ENCODE results near the gene SMIM20. TPM values are rescaled to one million over a fixed set of nuclear protein-coding genes. Genes with fewer than 3 reads are reported as not detected.
A peak's percentile ranks its signal among the peaks of the same experiment; 100 is the strongest.

Gene SMIM20
- total and polyA plus RNA-seq, 4 experiments from 2014 or later, result 16.9 to 78.9 (median 33.0) TPM

DNA sequence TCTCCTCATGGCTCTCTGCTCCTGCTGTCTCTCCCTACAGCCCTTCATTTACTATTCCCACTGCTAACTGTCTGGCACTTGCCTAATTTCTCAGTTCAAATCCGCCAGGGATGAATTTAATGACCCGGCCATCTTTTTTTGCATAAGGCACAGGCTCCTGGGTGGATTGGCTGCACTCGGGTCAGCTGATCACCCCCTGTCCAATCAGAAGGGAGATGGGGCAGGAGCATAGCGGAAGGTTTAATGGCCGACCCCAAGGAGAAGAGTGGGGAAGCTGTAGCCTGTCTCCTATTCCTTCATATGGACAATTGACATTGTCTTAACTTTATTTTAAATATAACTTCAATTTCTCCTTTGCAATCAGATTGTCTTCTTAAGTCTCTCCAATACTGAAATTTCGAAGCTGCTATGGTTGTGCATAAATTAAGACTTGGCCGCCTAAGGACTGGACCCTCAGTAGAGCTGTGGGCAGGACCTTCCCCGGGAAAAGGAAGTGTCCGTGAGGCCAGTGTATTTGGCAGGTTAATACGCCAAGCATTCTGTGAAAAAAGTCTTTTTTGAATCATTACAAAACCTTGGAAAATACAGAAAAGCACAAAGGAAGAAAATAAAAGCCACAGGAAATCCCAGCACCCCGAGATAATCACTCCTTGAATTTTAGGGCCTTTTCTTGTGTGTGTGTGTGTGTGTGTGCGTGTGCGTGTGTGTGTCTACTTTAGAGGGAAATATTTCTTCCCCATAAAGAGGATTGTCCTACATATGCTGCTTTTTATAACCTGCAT lies 55.5 kb downstream of the SMIM20 start:
- DNase-seq, result no peak
- Mint-ChIP-seq H3K9me3 (peaks cover 0 to 3% (median 0%) of the 10 kb centered on the region in 8 donors), H3K27me3 (peaks cover 9 to 11% of the 10 kb centered on the region in 2 donors), H3K4me3 (no peak overlapping the region), H3K27ac (no peak overlapping the region), H3K36me3 (no peaks in the 10 kb centered on the region), H3K4me1 (no peaks in the 10 kb centered on the region)
- intact Hi-C loops (cut with micrococcal nuclease), result no loop called here
- Histone ChIP-seq H3K4me1 (ENCODE audit: insufficient read depth, low read length) (no peaks in the 10 kb centered on the region), H3K27ac (ENCODE audit: low read depth, low read length) (no peak overlapping the region), H3K4me3 (ENCODE audit: low read length in 2 of 2) (no peak overlapping the region), H3K27me3 (ENCODE audit: insufficient read depth, low read length) (no peaks in the 10 kb centered on the region), H3K36me3 (ENCODE audit: insufficient read depth, low read length) (no peaks in the 10 kb centered on the region), H3K9me3 (ENCODE audit: control insufficient read depth in 1 of 2, low read length in 2 of 2) (no peaks in the 10 kb centered on the region)
- CTCF ChIA-PET (ENCODE audit: partially characterized antibody), result interaction anchor here (0.7 to 1.1 kb wide), 2 partner anchors 18 to 361 kb away, joined by 3 to 4 read pairs; no protein-coding TSS in a partner anchor
- POLR2A ChIA-PET (ENCODE audit: partially characterized antibody), result no interaction called here

DNA sequence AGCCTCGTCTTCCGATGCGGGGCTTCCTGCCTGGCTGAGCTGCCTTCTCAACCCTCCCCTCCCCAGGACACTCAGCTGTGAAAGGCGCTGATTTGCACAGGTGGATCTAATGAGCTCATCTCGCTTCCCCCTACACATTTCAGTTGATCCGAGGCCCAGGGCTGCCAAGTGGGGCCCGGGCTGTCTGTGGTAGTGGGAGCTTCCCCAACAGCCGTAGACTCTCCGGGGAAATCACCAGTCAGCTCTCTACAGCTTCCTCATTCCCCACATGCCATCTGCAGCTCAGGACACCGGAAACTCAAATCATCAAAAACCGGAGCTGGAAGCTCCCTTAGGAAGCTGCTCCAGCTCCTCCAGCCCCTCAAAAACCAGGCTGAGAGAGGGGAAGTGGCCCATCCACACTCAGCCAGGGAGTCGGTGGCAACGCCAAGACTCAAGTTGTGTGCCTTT lies 56.2 kb downstream of the SMIM20 start:
- Histone ChIP-seq H3K4me3 (ENCODE audit: low read length in 2 of 2) (no peak overlapping the region), H3K36me3 (ENCODE audit: insufficient read depth, low read length) (no peaks in the 10 kb centered on the region), H3K27me3 (ENCODE audit: insufficient read depth, low read length) (no peaks in the 10 kb centered on the region), H3K4me1 (ENCODE audit: insufficient read depth, low read length) (no peaks in the 10 kb centered on the region), H3K27ac (ENCODE audit: low read depth, low read length) (no peak overlapping the region), H3K9me3 (ENCODE audit: control insufficient read depth in 1 of 2, low read length in 2 of 2) (no peaks in the 10 kb centered on the region)
- Mint-ChIP-seq H3K4me3 (no peak overlapping the region), H3K4me1 (no peaks in the 10 kb centered on the region), H3K9me3 (no peaks in the 10 kb centered on the region), H3K27me3 (peaks cover 9 to 11% of the 10 kb centered on the region in 2 donors), H3K27ac (no peak overlapping the region), H3K36me3 (no peaks in the 10 kb centered on the region)
- ChIA-PET CTCF (ENCODE audit: partially characterized antibody) (interaction anchor here (0.6 to 1.1 kb wide), 3 partner anchors 17 to 360 kb away, joined by 3 to 4 read pairs (median 3); no protein-coding TSS in a partner anchor), POLR2A (ENCODE audit: partially characterized antibody) (no interaction called here)
- intact Hi-C loops (cut with micrococcal nuclease), result no loop called here
- no peak for DNase-seq

DNA sequence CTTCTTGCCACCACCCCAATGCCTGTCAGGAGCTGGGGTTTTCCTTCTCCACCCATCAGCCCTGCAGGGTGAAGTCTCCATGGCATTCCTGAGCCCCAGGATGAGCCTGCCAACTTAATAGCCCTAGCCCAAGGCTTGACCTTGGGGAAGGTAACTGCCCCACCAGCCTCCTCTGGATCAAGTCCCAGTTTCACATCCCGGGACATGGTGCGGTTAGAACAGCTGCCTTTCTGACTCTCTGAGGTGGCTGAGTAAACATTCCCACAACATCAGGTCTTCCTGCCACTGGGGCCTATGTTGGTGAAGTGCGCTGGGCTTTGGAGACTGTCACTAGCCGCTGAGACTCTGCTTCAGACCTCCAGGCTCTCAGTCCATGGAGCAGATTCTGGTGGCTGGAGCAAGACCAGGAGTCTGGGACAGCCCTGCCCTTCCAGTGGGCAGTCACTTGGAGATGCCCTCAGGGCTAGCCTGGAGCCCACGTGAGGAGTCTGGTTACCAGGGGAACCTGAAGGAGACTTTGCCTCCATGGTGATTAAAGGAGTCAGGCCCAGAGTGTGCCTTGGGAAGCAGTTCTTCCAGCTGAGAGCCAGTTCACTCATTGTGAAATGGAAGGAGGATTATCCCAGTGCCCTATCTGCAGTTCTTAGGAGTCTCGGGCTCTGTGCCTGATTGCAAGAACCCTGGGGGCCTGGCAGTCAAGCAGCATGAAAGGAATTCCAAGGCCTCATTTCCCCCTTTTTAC lies 56.8 kb downstream of the SMIM20 start:
- H3K27ac Mint-ChIP-seq, result no peak overlapping the region

DNA sequence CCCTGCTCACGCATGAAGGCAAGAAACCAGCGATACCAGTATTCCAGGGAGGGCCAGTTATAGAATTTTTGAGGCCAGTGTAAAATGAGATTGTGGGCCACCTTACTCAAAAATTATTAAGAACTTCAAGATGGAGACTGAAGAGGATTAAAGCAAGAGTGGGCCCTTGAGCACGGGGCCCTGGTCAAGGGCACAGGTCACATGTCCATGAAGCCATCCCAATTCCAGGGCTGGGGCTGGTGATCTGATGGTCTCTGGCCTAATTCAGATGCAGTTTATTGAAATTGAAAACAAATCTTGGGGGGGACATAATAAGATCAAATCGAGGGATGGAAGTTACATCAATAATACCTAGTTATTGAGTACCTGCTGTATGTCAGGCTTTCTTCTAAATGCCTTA lies 58.3 kb downstream of the SMIM20 start:
- no peak for DNase-seq
- Mint-ChIP-seq H3K27me3 (peaks cover 8 to 11% of the 10 kb centered on the region in 2 donors), H3K36me3 (no peaks in the 10 kb centered on the region), H3K4me3 (no peak overlapping the region), H3K27ac (no peak overlapping the region), H3K4me1 (no peaks in the 10 kb centered on the region), H3K9me3 (peaks cover 0 to 4% (median 0%) of the 10 kb centered on the region in 8 donors)
- POLR2A ChIA-PET (ENCODE audit: partially characterized antibody), result no interaction called here
- Histone ChIP-seq H3K36me3 (ENCODE audit: insufficient read depth, low read length) (no peaks in the 10 kb centered on the region), H3K4me1 (ENCODE audit: insufficient read depth, low read length) (no peaks in the 10 kb centered on the region), H3K4me3 (ENCODE audit: low read length in 2 of 2) (no peak overlapping the region), H3K9me3 (ENCODE audit: control insufficient read depth in 1 of 2, low read length in 2 of 2) (no peaks in the 10 kb centered on the region), H3K27me3 (ENCODE audit: insufficient read depth, low read length) (no peaks in the 10 kb centered on the region), H3K27ac (ENCODE audit: low read depth, low read length) (no peak overlapping the region)
- intact Hi-C loops (cut with micrococcal nuclease), result no loop called here
- CTCF ChIA-PET (ENCODE audit: partially characterized antibody), result no interaction called here

More for the DNA sequence above, 56.8 kb downstream of the SMIM20 start:
- DNase-seq, result no peak
- H3K36me3 Mint-ChIP-seq, result no peaks in the 10 kb centered on the region
- CTCF ChIA-PET (ENCODE audit: partially characterized antibody), result interaction anchor here (0.6 to 1.1 kb wide), 3 partner anchors 17 to 360 kb away, joined by 3 to 4 read pairs (median 3); no protein-coding TSS in a partner anchor
- no peaks in the 10 kb centered on the region for H3K36me3 ChIP-seq (ENCODE audit: insufficient read depth, low read length)
- POLR2A ChIA-PET (ENCODE audit: partially characterized antibody), result no interaction called here
- H3K4me1 Mint-ChIP-seq, result no peaks in the 10 kb centered on the region
- no peak overlapping the region for H3K4me3 ChIP-seq (ENCODE audit: low read length in 2 of 2)
- peaks cover 9 to 11% of the 10 kb centered on the region in 2 donors for H3K27me3 Mint-ChIP-seq
- no peaks in the 10 kb centered on the region for H3K9me3 ChIP-seq (ENCODE audit: control insufficient read depth in 1 of 2, low read length in 2 of 2)
- H3K27me3 ChIP-seq (ENCODE audit: insufficient read depth, low read length), result no peaks in the 10 kb centered on the region
- H3K4me3 Mint-ChIP-seq, result no peak overlapping the region
- no peak overlapping the region for H3K27ac ChIP-seq (ENCODE audit: low read depth, low read length)
- intact Hi-C loops (cut with micrococcal nuclease), result no loop called here
- H3K4me1 ChIP-seq (ENCODE audit: insufficient read depth, low read length), result no peaks in the 10 kb centered on the region
- no peaks in the 10 kb centered on the region for H3K9me3 Mint-ChIP-seq

DNA sequence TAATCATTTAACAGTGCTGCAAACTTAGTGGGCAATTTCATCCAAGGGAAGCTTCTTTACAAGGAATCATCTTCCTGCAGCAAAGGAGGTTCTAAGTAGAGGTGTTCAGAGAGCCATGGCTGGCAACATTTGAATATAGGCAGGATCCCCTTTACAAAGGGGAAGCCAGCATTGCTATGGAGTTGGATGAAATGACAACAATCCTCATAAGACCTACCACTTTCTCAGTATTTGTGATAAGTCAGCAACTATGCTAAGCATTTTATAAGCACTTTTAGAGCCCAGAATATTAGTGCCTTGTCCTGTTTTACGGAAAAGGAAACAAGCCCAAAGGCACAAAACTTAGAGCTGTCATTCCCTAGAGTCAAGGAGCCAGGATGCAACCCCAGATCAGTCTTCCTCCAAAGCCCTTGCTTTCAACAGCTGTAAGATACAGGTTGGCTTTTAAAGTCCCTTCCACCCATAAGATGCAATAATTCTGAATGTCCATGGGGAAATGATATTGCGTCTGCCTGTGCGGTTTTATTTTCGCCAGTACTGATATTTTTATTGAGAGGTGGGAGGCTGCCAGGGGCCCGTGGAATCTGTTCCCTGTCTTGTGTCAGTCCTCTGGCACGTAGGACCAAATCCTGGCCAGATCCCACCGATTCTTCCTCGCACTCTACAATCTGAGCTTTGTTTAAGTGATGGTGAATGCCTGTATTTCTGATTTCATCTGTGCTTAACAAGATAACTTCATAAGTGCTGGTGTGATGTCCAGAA lies 59.1 kb downstream of the SMIM20 start:
- Histone ChIP-seq H3K27ac (ENCODE audit: low read depth, low read length) (no peak overlapping the region), H3K4me1 (ENCODE audit: insufficient read depth, low read length) (no peaks in the 10 kb centered on the region), H3K9me3 (ENCODE audit: control insufficient read depth in 1 of 2, low read length in 2 of 2) (no peaks in the 10 kb centered on the region), H3K36me3 (ENCODE audit: insufficient read depth, low read length) (no peaks in the 10 kb centered on the region), H3K27me3 (ENCODE audit: insufficient read depth, low read length) (no peaks in the 10 kb centered on the region), H3K4me3 (ENCODE audit: low read length in 2 of 2) (no peak overlapping the region)
- Mint-ChIP-seq H3K27me3 (peaks cover 8 to 11% of the 10 kb centered on the region in 2 donors), H3K27ac (peak overlapping the region in 1 of 7 donors; percentile 1), H3K4me1 (no peaks in the 10 kb centered on the region), H3K9me3 (peaks cover 0 to 4% (median 0%) of the 10 kb centered on the region in 8 donors), H3K36me3 (no peaks in the 10 kb centered on the region), H3K4me3 (no peak overlapping the region)
- intact Hi-C loops (cut with micrococcal nuclease), result no loop called here
- CTCF ChIA-PET (ENCODE audit: partially characterized antibody), result interaction anchor here (1.8 kb wide), 1 partner anchor 14 kb away, joined by 7 read pairs; no protein-coding TSS in a partner anchor
- POLR2A ChIA-PET (ENCODE audit: partially characterized antibody), result no interaction called here
- no peak for DNase-seq

DNA sequence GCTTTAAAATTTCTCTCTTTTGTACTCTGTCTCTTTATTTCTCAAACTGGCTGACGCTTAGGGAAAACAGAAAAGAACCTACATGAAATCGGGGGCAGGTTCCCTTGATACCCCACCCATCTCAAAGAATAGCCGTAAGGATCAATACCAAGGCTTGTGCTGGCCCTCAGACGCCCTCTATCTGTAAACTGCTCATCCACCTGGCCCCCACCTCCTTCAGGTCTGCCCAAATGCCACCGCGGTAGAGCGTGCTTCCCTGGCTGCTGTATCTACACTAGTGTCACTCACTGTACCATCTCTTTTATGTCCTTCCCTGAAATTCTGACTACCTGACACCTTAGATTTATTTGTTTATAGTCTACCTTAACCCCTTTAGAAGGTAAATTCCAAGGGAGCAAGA lies 62.8 kb downstream of the SMIM20 start:
- Histone ChIP-seq H3K4me3 (ENCODE audit: low read length in 2 of 2) (no peak overlapping the region), H3K27ac (ENCODE audit: low read depth, low read length) (no peak overlapping the region), H3K4me1 (ENCODE audit: insufficient read depth, low read length) (no peaks in the 10 kb centered on the region), H3K9me3 (ENCODE audit: control insufficient read depth in 1 of 2, low read length in 2 of 2) (no peaks in the 10 kb centered on the region), H3K36me3 (ENCODE audit: insufficient read depth, low read length) (no peaks in the 10 kb centered on the region), H3K27me3 (ENCODE audit: insufficient read depth, low read length) (no peaks in the 10 kb centered on the region)
- ChIA-PET POLR2A (ENCODE audit: partially characterized antibody) (no interaction called here), CTCF (ENCODE audit: partially characterized antibody) (interaction anchor here (0.8 to 1.5 kb wide), 3 partner anchors 9 to 11 kb away, joined by 3 to 4 read pairs (median 4); no protein-coding TSS in a partner anchor)
- Mint-ChIP-seq H3K27ac (no peak overlapping the region), H3K36me3 (no peaks in the 10 kb centered on the region), H3K27me3 (peaks cover 0 to 3% of the 10 kb centered on the region in 2 donors), H3K4me3 (no peak overlapping the region), H3K9me3 (peaks cover 0 to 8% (median 0%) of the 10 kb centered on the region in 8 donors), H3K4me1 (no peaks in the 10 kb centered on the region)
- intact Hi-C loops (cut with micrococcal nuclease), result no loop called here
- no peak for DNase-seq
